ENCODE measurements around the gene HLA-DQA2.

DNA sequence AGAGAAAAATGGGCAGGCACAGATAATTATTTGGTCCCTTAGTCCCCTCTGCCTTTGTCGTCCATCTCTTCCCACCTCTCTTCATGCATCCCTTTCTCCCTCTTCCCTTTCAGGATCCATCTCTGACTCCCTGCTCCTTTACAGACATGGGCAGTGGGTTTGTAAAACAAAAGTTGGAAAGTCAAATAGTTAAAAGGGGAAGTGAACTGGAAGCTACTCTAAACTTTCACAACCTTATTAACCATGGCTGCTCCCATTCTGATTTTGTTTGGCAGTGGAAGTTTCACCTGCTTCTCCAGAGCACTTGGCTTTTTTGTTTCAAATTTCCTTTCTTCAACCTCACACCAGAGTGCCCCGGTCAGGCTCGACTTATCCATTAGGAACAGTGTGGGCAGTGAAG, 1.2 kb downstream of the HLA-DQA2 start:
- TF ChIP-seq TAF1 (IDR thresholded peaks at IDR 0.05; ENCODE audit: low read depth): no peak
- no peak for TF ChIP-seq REST (IDR thresholded peaks at IDR 0.05; ENCODE audit: low read depth)

Measured in Ishikawa (cell line).